HFF-Myc (cell line): ENCODE data around the gene NHERF2.

Experiments used
- DNase-seq: peaks from one replicate; pipeline ENCODE4 v3.0.0-alpha.2; 2011; ENCODE audit warnings: low read depth; ENCODE audit errors: extremely low read depth
- H3K4me3 ChIP-seq: replicated peaks from 2 replicates; pipeline ENCODE4 v1.5.1; 2011; ENCODE audit warnings: low read depth, mild to moderate bottlenecking, control low read depth, low read length
- TF ChIP-seq, protein P1 (sequence below): IDR thresholded peaks from 2 replicates; pipeline ENCODE4 v1.5.1; 2012; ENCODE audit warnings: mild to moderate bottlenecking, low read depth, low read length, control low read depth; ENCODE audit errors: missing control alignments

Gene NHERF2

DNA sequence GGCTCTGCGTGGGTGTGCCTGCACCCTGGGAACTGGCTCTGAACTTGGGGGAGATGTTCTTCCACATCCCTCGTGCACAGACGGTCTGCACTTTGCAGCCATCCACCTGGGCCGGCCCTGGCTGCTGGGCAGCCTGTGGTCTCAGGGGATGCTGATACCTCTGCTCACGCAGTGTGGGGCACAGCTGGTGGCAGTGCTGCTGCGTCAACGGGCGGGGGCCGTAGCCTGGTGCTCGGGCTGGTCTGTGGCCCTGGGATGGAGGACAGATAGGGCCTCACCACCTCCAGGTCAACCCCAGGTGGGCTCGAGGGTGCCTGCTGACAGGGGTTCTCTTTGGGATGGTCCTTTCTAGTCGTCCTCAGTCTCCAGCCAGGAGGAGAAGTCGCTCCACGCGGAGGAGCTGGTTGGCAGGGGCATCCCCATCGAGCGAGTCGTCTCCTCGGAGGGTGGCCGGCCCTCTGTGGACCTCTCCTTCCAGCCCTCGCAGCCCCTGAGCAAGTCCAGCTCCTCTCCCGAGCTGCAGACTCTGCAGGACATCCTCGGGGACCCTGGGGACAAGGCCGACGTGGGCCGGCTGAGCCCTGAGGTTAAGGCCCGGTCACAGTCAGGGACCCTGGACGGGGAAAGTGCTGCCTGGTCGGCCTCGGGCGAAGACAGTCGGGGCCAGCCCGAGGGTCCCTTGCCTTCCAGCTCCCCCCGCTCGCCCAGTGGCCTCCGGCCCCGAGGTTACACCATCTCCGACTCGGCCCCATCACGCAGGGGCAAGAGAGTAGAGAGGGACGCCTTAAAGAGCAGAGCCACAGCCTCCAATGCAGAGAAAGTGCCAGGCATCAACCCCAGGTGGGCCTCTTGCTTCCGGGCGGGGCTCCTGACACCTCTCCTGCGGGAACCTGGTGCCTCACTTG lies 57.4 kb downstream of the NHERF2 start:
- TF ChIP-seq, protein P1, sequence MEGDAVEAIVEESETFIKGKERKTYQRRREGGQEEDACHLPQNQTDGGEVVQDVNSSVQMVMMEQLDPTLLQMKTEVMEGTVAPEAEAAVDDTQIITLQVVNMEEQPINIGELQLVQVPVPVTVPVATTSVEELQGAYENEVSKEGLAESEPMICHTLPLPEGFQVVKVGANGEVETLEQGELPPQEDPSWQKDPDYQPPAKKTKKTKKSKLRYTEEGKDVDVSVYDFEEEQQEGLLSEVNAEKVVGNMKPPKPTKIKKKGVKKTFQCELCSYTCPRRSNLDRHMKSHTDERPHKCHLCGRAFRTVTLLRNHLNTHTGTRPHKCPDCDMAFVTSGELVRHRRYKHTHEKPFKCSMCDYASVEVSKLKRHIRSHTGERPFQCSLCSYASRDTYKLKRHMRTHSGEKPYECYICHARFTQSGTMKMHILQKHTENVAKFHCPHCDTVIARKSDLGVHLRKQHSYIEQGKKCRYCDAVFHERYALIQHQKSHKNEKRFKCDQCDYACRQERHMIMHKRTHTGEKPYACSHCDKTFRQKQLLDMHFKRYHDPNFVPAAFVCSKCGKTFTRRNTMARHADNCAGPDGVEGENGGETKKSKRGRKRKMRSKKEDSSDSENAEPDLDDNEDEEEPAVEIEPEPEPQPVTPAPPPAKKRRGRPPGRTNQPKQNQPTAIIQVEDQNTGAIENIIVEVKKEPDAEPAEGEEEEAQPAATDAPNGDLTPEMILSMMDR: no peak

DNA sequence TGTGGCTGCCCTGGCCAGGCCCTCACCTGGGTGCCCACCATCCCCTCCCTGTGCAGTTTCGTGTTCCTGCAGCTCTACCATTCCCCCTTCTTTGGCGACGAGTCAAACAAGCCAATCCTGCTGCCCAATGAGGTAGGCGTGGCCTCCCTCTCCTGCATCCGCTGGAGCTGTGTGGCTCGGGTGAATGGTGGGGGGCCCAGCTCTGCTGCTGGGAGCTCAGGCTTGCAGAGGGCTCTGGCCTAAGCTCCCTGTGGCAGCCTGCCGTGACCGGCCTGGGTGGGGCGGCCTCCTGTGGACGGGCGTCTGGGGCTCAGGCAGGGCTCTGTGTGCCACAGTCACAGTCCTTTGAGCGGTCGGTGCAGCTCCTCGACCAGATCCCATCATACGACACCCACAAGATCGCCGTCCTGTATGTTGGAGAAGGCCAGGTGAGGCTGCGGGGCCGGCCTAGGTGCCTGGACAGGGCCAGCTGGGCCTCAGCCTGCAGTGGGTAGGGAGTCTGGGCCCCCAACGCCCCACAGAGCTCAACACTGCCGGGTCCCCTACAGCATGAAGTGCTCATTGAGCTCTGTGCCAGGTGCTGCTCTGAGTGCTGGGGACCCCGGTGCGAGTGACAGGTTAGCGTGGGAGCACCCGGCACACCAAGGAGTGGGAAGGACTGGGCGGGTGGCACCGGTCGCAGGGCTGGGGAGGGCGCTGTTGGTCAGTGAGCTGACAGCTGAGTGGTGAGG lies 58.4 kb downstream of the NHERF2 start:
- H3K4me3 ChIP-seq: no peak overlapping the region
- no peak for DNase-seq
- TF ChIP-seq, protein P1: no peak

More for the DNA sequence above, 57.4 kb downstream of the NHERF2 start:
- DNase-seq: no peak
- no peak overlapping the region for H3K4me3 ChIP-seq

DNA sequence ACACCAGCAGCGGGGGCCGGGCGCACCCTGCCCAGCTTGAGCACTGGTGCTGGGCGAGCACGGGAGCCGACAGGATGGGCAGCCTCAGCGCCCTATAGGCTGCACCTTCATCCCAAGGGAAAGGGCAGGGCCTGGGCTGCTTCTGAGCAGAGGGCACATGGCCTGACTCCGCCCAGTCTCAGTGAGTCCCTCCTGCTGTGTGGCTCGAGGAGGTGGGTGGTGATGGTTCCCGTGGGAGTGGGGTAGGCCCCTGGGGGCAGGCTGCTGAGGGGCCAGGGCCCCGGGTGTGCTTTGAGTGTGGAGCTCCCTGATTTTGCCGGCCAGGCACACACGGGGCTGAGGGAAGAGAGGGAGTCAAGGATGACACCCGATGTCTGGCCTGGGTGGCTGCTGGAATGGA lies 59.0 kb downstream of the NHERF2 start:
- no peak overlapping the region for H3K4me3 ChIP-seq
- TF ChIP-seq, protein P1: no peak

DNA sequence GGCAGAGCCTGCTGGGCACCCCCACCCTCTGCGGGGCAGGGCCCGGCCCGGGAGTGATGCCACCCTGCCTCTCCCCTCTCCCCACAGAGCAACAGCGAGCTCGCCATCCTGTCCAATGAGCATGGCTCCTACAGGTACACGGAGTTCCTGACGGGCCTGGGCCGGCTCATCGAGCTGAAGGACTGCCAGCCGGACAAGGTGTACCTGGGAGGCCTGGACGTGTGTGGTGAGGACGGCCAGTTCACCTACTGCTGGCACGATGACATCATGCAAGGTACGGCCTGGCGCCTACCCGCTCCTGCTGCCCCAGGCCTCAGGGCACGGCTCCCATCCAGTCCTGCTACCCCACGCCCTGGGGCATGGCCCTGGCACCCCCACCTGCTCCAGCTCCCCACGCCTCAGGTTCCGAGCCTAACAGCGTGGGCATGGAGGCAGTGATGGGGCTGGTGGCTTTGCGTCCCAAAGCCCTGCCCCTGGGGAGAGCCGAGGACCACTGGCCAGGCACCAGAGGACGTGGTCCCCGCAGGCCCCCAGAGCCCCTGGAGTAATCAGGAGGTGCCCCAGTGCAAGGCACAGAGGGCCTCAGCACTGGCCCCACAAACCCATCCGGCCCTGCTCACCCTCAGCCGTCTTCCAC lies 59.5 kb downstream of the NHERF2 start:
- TF ChIP-seq, protein P1: no peak
- no peak for DNase-seq
- H3K4me3 ChIP-seq: no peak overlapping the region

More for the DNA sequence above, 59.0 kb downstream of the NHERF2 start:
- DNase-seq: no peak

DNA sequence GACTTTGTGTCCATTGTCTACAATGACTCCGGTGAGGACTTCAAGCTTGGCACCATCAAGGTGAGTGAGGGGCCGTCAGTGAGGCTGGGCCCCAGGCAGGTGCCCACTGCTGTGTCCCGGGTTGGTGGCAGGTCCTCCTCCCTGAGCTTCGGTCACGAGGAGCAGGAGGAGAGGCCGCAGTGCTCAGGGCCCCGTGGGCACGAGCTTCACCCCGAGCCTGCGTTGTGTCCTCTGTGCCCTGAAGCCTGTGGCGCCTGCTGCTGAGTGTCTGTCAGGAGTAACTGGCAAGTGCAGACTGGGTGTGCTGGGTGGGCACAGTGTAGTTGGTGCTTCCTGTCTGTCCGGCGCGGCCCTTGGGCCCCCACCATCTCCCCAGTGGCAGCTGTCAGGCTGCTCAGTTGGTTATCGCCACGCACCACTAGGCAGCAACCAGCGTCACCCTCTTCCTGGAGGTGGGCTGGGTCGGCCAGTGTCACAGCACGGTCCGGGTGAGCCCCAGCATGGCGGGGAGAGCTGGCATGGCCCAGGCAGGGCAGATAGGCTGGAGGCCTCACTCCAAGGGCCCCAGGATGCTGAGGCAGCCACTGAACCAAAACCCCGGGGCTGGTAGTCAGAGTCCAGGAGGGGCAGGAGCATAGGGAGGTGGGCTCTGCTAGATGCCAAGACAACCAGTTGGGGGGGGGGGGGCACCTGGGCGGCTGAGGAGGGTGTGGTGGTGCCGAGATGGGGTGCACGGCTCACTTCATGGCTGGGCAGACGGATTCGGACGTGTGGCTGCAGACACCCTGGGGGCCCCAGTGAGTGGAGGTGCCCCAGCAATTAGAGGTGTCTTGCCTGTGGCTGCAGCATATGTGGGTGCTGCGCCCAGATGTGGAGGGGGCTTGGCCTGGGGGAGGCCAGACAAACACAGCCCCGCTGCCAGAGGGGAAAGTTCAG lies 60.4 kb downstream of the NHERF2 start:
- no peak for DNase-seq
- no peak overlapping the region for H3K4me3 ChIP-seq
- TF ChIP-seq, protein P1: no peak
